ENCODE measurements around the gene ZNF722.
"Not testable (repeated sequence)": the region's sequence is repeated elsewhere in the genome, so short reads cannot be mapped to it uniquely, and the experiment has no call there.

ZNF722 gene

GRCh38 chr7:63998549-63998948 is at the start of gene ZNF722:
Gene ZNF722 (plus strand): TSS chr7:63998849. CDS start chr7:63998962, 113 bp downstream.
- no peaks in the 10 kb centered on the region for H3K4me1 ChIP-seq (ENCODE audit: control insufficient read depth, insufficient read depth, low read length, unreplicated experiment)
- no peaks in the 10 kb centered on the region for H3K79me2 ChIP-seq (ENCODE audit: control insufficient read depth, insufficient read depth, low read length, unreplicated experiment)
- H2AFZ ChIP-seq (ENCODE audit: low read length, unreplicated experiment): no peak within 1 kb of the TSS
- H3K4me3 ChIP-seq (ENCODE audit: low read depth, low read length): no peak within 1 kb of the TSS
- H3K27me3 ChIP-seq (ENCODE audit: insufficient read depth, low read length): no peaks in the 10 kb centered on the region
- H3K36me3 ChIP-seq (ENCODE audit: insufficient read depth, low read length): no peaks in the 10 kb centered on the region
- H3K27ac ChIP-seq (ENCODE audit: low read depth, low read length): no peak within 1 kb of the TSS

GRCh38 chr7:63953181-63953580 is 45.5 kb upstream of the ZNF722 start:
- H3K79me2 ChIP-seq (ENCODE audit: control insufficient read depth, insufficient read depth, low read length, unreplicated experiment): no peaks in the 10 kb centered on the region
- no peak overlapping the region for H2AFZ ChIP-seq (ENCODE audit: low read length, unreplicated experiment)
- H3K27me3 ChIP-seq (ENCODE audit: insufficient read depth, low read length): no peaks in the 10 kb centered on the region
- H3K4me3 ChIP-seq (ENCODE audit: low read depth, low read length): no peak overlapping the region
- H3K4me1 ChIP-seq (ENCODE audit: control insufficient read depth, insufficient read depth, low read length, unreplicated experiment): no peaks in the 10 kb centered on the region
- no peaks in the 10 kb centered on the region for H3K36me3 ChIP-seq (ENCODE audit: insufficient read depth, low read length)
- no peak overlapping the region for H3K27ac ChIP-seq (ENCODE audit: low read depth, low read length)

GRCh38 chr7:63968629-63969028 is 30.0 kb upstream of the ZNF722 start:
- no peaks in the 10 kb centered on the region for H3K4me1 ChIP-seq (ENCODE audit: control insufficient read depth, insufficient read depth, low read length, unreplicated experiment)
- no peak overlapping the region for H3K27ac ChIP-seq (ENCODE audit: low read depth, low read length)
- H3K4me3 ChIP-seq (ENCODE audit: low read depth, low read length): no peak overlapping the region
- H2AFZ ChIP-seq (ENCODE audit: low read length, unreplicated experiment): no peak overlapping the region
- H3K79me2 ChIP-seq (ENCODE audit: control insufficient read depth, insufficient read depth, low read length, unreplicated experiment): no peaks in the 10 kb centered on the region
- H3K27me3 ChIP-seq (ENCODE audit: insufficient read depth, low read length): no peaks in the 10 kb centered on the region
- H3K36me3 ChIP-seq (ENCODE audit: insufficient read depth, low read length): no peaks in the 10 kb centered on the region

- H3K36me3 ChIP-seq (ENCODE audit: insufficient read depth, low read length); H3K79me2 ChIP-seq (ENCODE audit: control insufficient read depth, insufficient read depth, low read length, unreplicated experiment); H3K27ac ChIP-seq (ENCODE audit: low read depth, low read length); H3K27me3 ChIP-seq (ENCODE audit: insufficient read depth, low read length); H2AFZ ChIP-seq (ENCODE audit: low read length, unreplicated experiment); H3K4me1 ChIP-seq (ENCODE audit: control insufficient read depth, insufficient read depth, low read length, unreplicated experiment); H3K4me3 ChIP-seq (ENCODE audit: low read depth, low read length): not testable (repeated sequence)
Observed at GRCh38 chr7:64015496-64015895, 16.8 kb downstream of the ZNF722 start.

- Histone ChIP-seq H3K4me1 (ENCODE audit: control insufficient read depth, insufficient read depth, low read length, unreplicated experiment) (no peaks in the 10 kb centered on the region), H3K27me3 (ENCODE audit: insufficient read depth, low read length) (no peaks in the 10 kb centered on the region), H3K27ac (ENCODE audit: low read depth, low read length) (no peak overlapping the region), H3K79me2 (ENCODE audit: control insufficient read depth, insufficient read depth, low read length, unreplicated experiment) (no peaks in the 10 kb centered on the region), H2AFZ (ENCODE audit: low read length, unreplicated experiment) (no peak overlapping the region), H3K4me3 (ENCODE audit: low read depth, low read length) (no peak overlapping the region), H3K36me3 (ENCODE audit: insufficient read depth, low read length) (no peaks in the 10 kb centered on the region)
Observed at GRCh38 chr7:64035388-64035787, 36.7 kb downstream of the ZNF722 start.

- no peak overlapping the region for H3K4me3 ChIP-seq (ENCODE audit: low read depth, low read length)
- H3K27me3 ChIP-seq (ENCODE audit: insufficient read depth, low read length): no peaks in the 10 kb centered on the region
- H3K79me2 ChIP-seq (ENCODE audit: control insufficient read depth, insufficient read depth, low read length, unreplicated experiment): no peaks in the 10 kb centered on the region
- no peak overlapping the region for H3K27ac ChIP-seq (ENCODE audit: low read depth, low read length)
- H2AFZ ChIP-seq (ENCODE audit: low read length, unreplicated experiment): no peak overlapping the region
- H3K36me3 ChIP-seq (ENCODE audit: insufficient read depth, low read length): no peaks in the 10 kb centered on the region
- no peaks in the 10 kb centered on the region for H3K4me1 ChIP-seq (ENCODE audit: control insufficient read depth, insufficient read depth, low read length, unreplicated experiment)
Observed at GRCh38 chr7:64037095-64037494, 38.4 kb downstream of the ZNF722 start.

- no peak within 1 kb of the TSS for H3K4me3 ChIP-seq (ENCODE audit: low read depth, low read length)
- H3K79me2 ChIP-seq (ENCODE audit: control insufficient read depth, insufficient read depth, low read length, unreplicated experiment): no peaks in the 10 kb centered on the region
- H3K4me1 ChIP-seq (ENCODE audit: control insufficient read depth, insufficient read depth, low read length, unreplicated experiment): no peaks in the 10 kb centered on the region
- H3K27me3 ChIP-seq (ENCODE audit: insufficient read depth, low read length): no peaks in the 10 kb centered on the region
- H3K27ac ChIP-seq (ENCODE audit: low read depth, low read length): no peak within 1 kb of the TSS
- no peaks in the 10 kb centered on the region for H3K36me3 ChIP-seq (ENCODE audit: insufficient read depth, low read length)
- H2AFZ ChIP-seq (ENCODE audit: low read length, unreplicated experiment): no peak within 1 kb of the TSS
Observed at GRCh38 chr7:64045301-64046040, 46.8 kb downstream of the ZNF722 start, which contains the start of gene ZNF727. Gene ZNF727 (plus strand): TSS chr7:64045434. CDS start chr7:64045622, 188 bp downstream.

GRCh38 chr7:64046041-64046389 is 47.4 kb downstream of the ZNF722 start:
- Histone ChIP-seq H3K27me3 (ENCODE audit: insufficient read depth, low read length) (no peaks in the 10 kb centered on the region), H3K4me3 (ENCODE audit: low read depth, low read length) (no peak overlapping the region), H3K4me1 (ENCODE audit: control insufficient read depth, insufficient read depth, low read length, unreplicated experiment) (no peaks in the 10 kb centered on the region), H3K79me2 (ENCODE audit: control insufficient read depth, insufficient read depth, low read length, unreplicated experiment) (no peaks in the 10 kb centered on the region), H2AFZ (ENCODE audit: low read length, unreplicated experiment) (no peak overlapping the region), H3K36me3 (ENCODE audit: insufficient read depth, low read length) (no peaks in the 10 kb centered on the region), H3K27ac (ENCODE audit: low read depth, low read length) (no peak overlapping the region)

Measured in ACC112 (cell line).